Transverse colon (tissue), 4 donors: ENCODE data around the gene ISLR.

Experiments
- EP300 ChIP-seq: sonication (generic); formaldehyde crosslinking; IDR thresholded peaks from one replicate; pipeline ENCODE4 v1.6.1; 2017; ENCODE audit warnings: antibody characterized with exemption, low read depth
- POLR2A ChIP-seq: fragments of 450-650 bp; IDR thresholded peaks from one replicate; pipeline ENCODE4 v1.6.1; 2016; ENCODE audit warnings: antibody characterized with exemption, mild to moderate bottlenecking, moderate library complexity
- POLR2AphosphoS5 ChIP-seq, 3 donors: sonication (generic); formaldehyde crosslinking; IDR thresholded peaks; one replicate each; pipeline ENCODE4 v1.6.1; 2016; ENCODE audit warnings: antibody characterized with exemption in 3 of 3
- TF ChIP-seq, protein P1 (sequence below), 5 experiments: fragments of 200-600 bp in 3 of 5; fragments of 450-650 bp in 2 of 5; sonication (generic) in 3 of 5; IDR thresholded peaks; 1 replicate in 2 of 5; 2 replicates in 3 of 5; pipeline ENCODE4 v1.5.1; 2016 to 2017; ENCODE audit warnings: antibody characterized with exemption in 5 of 5, inconsistent platforms in 3 of 5, mild to moderate bottlenecking in 2 of 5, moderate library complexity in 1 of 5

DNA sequence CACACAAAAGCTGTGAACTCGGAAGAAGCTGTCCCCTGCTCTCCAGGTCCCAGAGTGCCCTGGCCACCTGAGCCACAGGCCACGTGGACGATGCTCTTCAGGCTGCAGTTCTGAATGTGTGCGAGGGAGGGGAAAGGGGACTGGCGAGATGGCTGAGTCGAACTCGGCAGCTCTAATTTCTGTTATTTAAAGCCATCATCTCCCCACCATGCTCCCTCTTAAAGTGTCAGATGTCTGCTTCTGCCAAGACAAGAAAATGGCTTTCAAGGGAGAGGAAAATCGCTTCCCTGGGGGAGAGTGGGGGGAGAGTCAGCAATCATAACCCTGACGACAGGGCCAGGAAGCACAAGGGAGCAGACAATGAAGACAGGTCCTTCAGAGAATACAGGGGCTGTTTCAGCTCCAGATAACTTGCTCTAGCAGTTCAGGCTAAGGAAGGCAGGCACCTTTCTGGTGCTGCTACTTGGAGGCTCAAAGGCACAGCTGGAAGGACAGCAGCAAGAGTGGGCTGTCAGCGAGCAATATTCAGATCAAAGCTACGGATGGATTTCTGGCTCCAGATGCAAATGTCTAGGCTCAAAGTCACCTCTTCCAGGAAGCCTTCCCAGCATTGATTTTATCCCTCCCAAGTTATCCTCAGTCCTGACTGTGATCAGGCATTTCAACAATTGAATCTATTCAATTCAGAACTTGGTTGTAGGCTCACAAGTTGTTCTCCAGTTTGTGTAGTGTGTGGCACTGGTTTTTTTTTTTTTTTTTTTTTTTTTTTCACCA is 47.2 kb downstream of the ISLR start:
- TF ChIP-seq, protein P1, sequence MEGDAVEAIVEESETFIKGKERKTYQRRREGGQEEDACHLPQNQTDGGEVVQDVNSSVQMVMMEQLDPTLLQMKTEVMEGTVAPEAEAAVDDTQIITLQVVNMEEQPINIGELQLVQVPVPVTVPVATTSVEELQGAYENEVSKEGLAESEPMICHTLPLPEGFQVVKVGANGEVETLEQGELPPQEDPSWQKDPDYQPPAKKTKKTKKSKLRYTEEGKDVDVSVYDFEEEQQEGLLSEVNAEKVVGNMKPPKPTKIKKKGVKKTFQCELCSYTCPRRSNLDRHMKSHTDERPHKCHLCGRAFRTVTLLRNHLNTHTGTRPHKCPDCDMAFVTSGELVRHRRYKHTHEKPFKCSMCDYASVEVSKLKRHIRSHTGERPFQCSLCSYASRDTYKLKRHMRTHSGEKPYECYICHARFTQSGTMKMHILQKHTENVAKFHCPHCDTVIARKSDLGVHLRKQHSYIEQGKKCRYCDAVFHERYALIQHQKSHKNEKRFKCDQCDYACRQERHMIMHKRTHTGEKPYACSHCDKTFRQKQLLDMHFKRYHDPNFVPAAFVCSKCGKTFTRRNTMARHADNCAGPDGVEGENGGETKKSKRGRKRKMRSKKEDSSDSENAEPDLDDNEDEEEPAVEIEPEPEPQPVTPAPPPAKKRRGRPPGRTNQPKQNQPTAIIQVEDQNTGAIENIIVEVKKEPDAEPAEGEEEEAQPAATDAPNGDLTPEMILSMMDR (IDR thresholded peaks at IDR 0.05): no peak
- TF ChIP-seq POLR2AphosphoS5 (IDR thresholded peaks at IDR 0.05) (no peak), EP300 (no peak), POLR2A (no peak)
